PFSK-1 (cell line): ENCODE results near the gene CHAD.

ENCODE experiments used
- FOXP2 ChIP-seq: optimal IDR thresholded peaks from 2 replicates; pipeline ENCODE3; 2011; ENCODE audit warnings: borderline replicate concordance, control low read depth, inconsistent platforms; ENCODE audit not compliant: insufficient read depth; ENCODE audit errors: extremely low read length, extremely low read depth
- POLR2AphosphoS5 ChIP-seq: IDR thresholded peaks from 2 replicates; pipeline ENCODE4 v1.6.1; 2012; ENCODE audit warnings: low read depth, mild to moderate bottlenecking, control low read depth, low read length, moderate library complexity
- REST ChIP-seq, 2 experiments: IDR thresholded peaks; 2 replicates each; pipeline versions ENCODE4 v1.6.1 to v1.8.0; 2011 to 2012; ENCODE audit warnings: low read depth in 2 of 2, low read length in 2 of 2, control low read depth in 1 of 2, inconsistent platforms in 1 of 2, mild to moderate bottlenecking in 1 of 2, moderate library complexity in 1 of 2; ENCODE audit not compliant: insufficient read depth in 1 of 2
- SIN3A ChIP-seq: IDR thresholded peaks from 2 replicates; pipeline ENCODE4 v1.6.1; 2012; ENCODE audit warnings: mild to moderate bottlenecking, low read length, moderate library complexity, borderline replicate concordance; ENCODE audit not compliant: insufficient read depth
- TAF1 ChIP-seq: IDR thresholded peaks from 2 replicates; pipeline ENCODE4 v1.6.1; 2012; ENCODE audit warnings: low read length, control low read depth, borderline replicate concordance; ENCODE audit not compliant: insufficient read depth

Gene CHAD

GRCh38 chr17:50445730-50446325, 22.9 kb downstream of the CHAD start:
- no peak for TF ChIP-seq TAF1
- no peak for TF ChIP-seq REST (IDR thresholded peaks at IDR 0.05; ENCODE audit: insufficient read depth in 1 of 2, low read depth in 2 of 2, low read length in 2 of 2)
- no peak for TF ChIP-seq POLR2AphosphoS5
- TF ChIP-seq SIN3A, result no peak
- TF ChIP-seq FOXP2, result no peak

- TF ChIP-seq TAF1 (no peak), POLR2AphosphoS5 (no peak), REST (IDR thresholded peaks at IDR 0.05; ENCODE audit: insufficient read depth in 1 of 2, low read depth in 2 of 2, low read length in 2 of 2) (no peak), FOXP2 (no peak), SIN3A (no peak)
These were observed 23.6 kb downstream of the CHAD start for GRCh38 chr17:50444841-50445715.

GRCh38 chr17:50443505-50443974, 25.1 kb downstream of the CHAD start:
- no peak for TF ChIP-seq SIN3A
- no peak for TF ChIP-seq TAF1
- TF ChIP-seq FOXP2, result no peak
- no peak for TF ChIP-seq POLR2AphosphoS5
- TF ChIP-seq REST (IDR thresholded peaks at IDR 0.05; ENCODE audit: insufficient read depth in 1 of 2, low read depth in 2 of 2, low read length in 2 of 2), result no peak

- TF ChIP-seq POLR2AphosphoS5, result no peak
- TF ChIP-seq REST (IDR thresholded peaks at IDR 0.05; ENCODE audit: insufficient read depth in 1 of 2, low read depth in 2 of 2, low read length in 2 of 2), result no peak
- TF ChIP-seq FOXP2, result no peak
- no peak for TF ChIP-seq SIN3A
- no peak for TF ChIP-seq TAF1
These were observed 27.5 kb downstream of the CHAD start for GRCh38 chr17:50440838-50441829.
